Heart right ventricle (tissue), 16 donors: ENCODE data around the gene TSKU. TPM values are rescaled to one million over a fixed set of nuclear protein-coding genes. Genes with fewer than 3 reads are reported as not detected.

ENCODE experiments used
- ATAC-seq, 8 donors: fragments of 200-7000 bp; cut with Tn5 transposase; one replicate each; pipeline ENCODE4 v1.9.1; 2020; ENCODE audit warnings: mild to moderate bottlenecking in 8 of 8, moderate library complexity in 8 of 8, moderate number of reproducible peaks in 1 of 8
- DNase-seq, 2 donors: peaks; one replicate each; pipeline ENCODE4 v3.0.0-alpha.2; 2020
- H3K27ac ChIP-seq, 10 donors: fragments of 200-600 bp; sonication (generic) in 2 of 10; one replicate each; pipeline versions ENCODE4 v1.5.0 to v1.8.0; 2020 to 2022; ENCODE audit warnings: mild to moderate bottlenecking in 3 of 10
- H3K27me3 ChIP-seq, 7 donors: fragments of 200-600 bp; one replicate each; pipeline ENCODE4 v1.8.0; 2021 to 2022; ENCODE audit warnings: mild to moderate bottlenecking in 2 of 7
- H3K36me3 ChIP-seq, 9 donors: fragments of 200-600 bp; sonication (generic) in 1 of 9; one replicate each; pipeline versions ENCODE4 v1.5.0 to v1.8.0; 2020 to 2022; ENCODE audit warnings: mild to moderate bottlenecking in 2 of 9
- H3K4me1 ChIP-seq, 9 donors: fragments of 200-600 bp; sonication (generic) in 1 of 9; one replicate each; pipeline versions ENCODE4 v1.5.0 to v1.8.0; 2020 to 2022; ENCODE audit warnings: mild to moderate bottlenecking in 4 of 9
- H3K4me3 ChIP-seq, 10 donors: fragments of 200-600 bp; sonication (generic) in 2 of 10; one replicate each; pipeline versions ENCODE4 v1.5.0 to v1.8.0; 2020 to 2022; ENCODE audit warnings: mild to moderate bottlenecking in 7 of 10, moderate library complexity in 2 of 10
- H3K9me3 ChIP-seq, 11 donors: fragments of 200-600 bp in 10 of 11; sonication (generic) in 2 of 11; one replicate each; pipeline versions ENCODE4 v1.5.0 to v1.8.0; 2013 to 2022; ENCODE audit warnings: mild to moderate bottlenecking in 2 of 11, control low read depth in 1 of 11, moderate library complexity in 1 of 11
- WGBS, 2 donors: extraction: QIAGEN DNeasy Blood & Tissue Kit; methylation state at CpG; one replicate each; pipeline ENCODE4 v1.1.7; 2013; ENCODE audit warnings: inconsistent platforms in 1 of 2; 5-methylcytosine and 5-hydroxymethylcytosine counted together
- intact Hi-C, 10 donors: fragments of 100-400 bp; cut with DNase I; formaldehyde crosslinking; loops; one replicate each; pipeline versions ENCODE4 v1.11.1 to v1.14.2; 2022
- polyA plus RNA-seq, 2 donors: library from polyadenylated mRNA; stranded (reverse); fragments of 200-250 nt; gene quantifications; one replicate each; pipeline ENCODE4 v1.2.3, GENCODE V29; 2013
- total RNA-seq, 10 donors: library from RNA; stranded (reverse); fragmentation: NEBNext Ultra II Directional in 3 of 10; extraction: Animal tissue kit (Norgen Biotek cat#: 25700) in 3 of 10; gene quantifications; one replicate each; pipeline versions ENCODE4 v1.2.1 to v1.2.4, GENCODE V29; 2021 to 2023
- TF ChIP-seq, protein P1 (sequence below), 9 donors: fragments of 200-600 bp; sonication (generic) in 2 of 9; IDR thresholded peaks; one replicate each; pipeline versions ENCODE4 v1.5.0 to v1.8.0; 2021 to 2022; ENCODE audit warnings: antibody characterized with exemption in 9 of 9, mild to moderate bottlenecking in 5 of 9, moderate library complexity in 1 of 9
- donor health status: Arrhythmogenic right ventricular cardiomyopathy.
- donor health status: ischemic (EF 13 %, LVEDD 7.1; RV severe dilation, severe dysfunction).
- donor health status: healthy with polysubstance abuse.
- donor health status: DM: no; HTN: yes; CAD: no.
- donor health status: DM: no; HTN: no; CAD: no.
- donor health status: ischemic (EF 25% LVEDD 6.9; RV normal size, moderate dysfunction).
- donor health status: ischemic (EF 25% LVEDD 5.7; RV mildly dilated, moderate dysfunction).
- donor health status: healthy.
- donor health status: DM: yes; HTN: yes; CAD: no.
- donor health status: Ischemic cardiomyopathy.
- donor health status: ischemic (EF 35%, LVEDD 5.7; RV mildly dilated, moderate dysfunction).
- donor health status: nonischemic (EF 11% LVEDD 7.7; RV severe dilation, severe dysfunction).
- donor health status: DM: yes; HTN: yes; CAD: no.
- donor health status: PGD.
- donor health status: ischemic (EF 29% LVEDD 5.4; RV normal size, mild dysfunction).
- donor health status: nonischemic (EF 23%, LVEDD 6.1; RV moderate dilation, normal function).

The TSKU gene
- total and polyA plus RNA-seq, 12 donors, result 3.0 to 21.9 (median 6.8) TPM

DNA sequence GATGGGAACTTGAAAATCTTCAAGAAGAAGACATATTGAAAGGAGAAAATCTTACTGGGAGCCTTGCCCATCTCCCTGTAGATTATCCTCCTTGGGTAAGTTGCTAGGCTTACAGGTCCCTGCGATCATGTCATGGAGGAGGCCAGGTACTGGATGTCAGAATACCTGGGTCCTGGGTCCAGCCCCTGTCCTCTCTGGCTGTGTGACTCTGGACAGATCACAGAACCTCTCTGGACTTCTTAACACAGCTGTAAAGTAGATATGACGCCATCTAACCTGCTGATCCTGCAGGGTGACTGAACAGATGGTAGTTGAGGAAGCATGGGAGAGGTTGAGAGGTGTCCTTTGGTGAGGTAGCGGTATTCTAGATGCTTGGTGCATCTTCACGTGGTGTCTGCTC, 4.1 kb downstream of the TSKU start:
- Histone ChIP-seq H3K27me3 (peaks cover 0 to 39% (median 0%) of the 10 kb centered on the region in 7 donors), H3K4me3 (no peak overlapping the region), H3K9me3 (peaks cover 0 to 9% (median 0%) of the 10 kb centered on the region in 11 donors), H3K27ac (peak overlapping the region in 3 of 10 donors; percentile 19 to 94 (median 56)), H3K36me3 (no peaks in the 10 kb centered on the region), H3K4me1 (peaks cover 6 to 76% (median 43%) of the 10 kb centered on the region in 9 donors)
- intact Hi-C loops, result loop anchor here in 2 of 10 donors (5.0 kb wide), 2 partner anchors 35 to 40 kb away; no protein-coding TSS in a partner anchor
- TF ChIP-seq, protein P1, sequence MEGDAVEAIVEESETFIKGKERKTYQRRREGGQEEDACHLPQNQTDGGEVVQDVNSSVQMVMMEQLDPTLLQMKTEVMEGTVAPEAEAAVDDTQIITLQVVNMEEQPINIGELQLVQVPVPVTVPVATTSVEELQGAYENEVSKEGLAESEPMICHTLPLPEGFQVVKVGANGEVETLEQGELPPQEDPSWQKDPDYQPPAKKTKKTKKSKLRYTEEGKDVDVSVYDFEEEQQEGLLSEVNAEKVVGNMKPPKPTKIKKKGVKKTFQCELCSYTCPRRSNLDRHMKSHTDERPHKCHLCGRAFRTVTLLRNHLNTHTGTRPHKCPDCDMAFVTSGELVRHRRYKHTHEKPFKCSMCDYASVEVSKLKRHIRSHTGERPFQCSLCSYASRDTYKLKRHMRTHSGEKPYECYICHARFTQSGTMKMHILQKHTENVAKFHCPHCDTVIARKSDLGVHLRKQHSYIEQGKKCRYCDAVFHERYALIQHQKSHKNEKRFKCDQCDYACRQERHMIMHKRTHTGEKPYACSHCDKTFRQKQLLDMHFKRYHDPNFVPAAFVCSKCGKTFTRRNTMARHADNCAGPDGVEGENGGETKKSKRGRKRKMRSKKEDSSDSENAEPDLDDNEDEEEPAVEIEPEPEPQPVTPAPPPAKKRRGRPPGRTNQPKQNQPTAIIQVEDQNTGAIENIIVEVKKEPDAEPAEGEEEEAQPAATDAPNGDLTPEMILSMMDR (IDR thresholded peaks at IDR 0.05), result no peak
- ATAC-seq (no peak), DNase-seq (no peak)
- WGBS, 2 donors, result 94 to 98% methylated on average over 4 of the region's 4 CpGs

DNA sequence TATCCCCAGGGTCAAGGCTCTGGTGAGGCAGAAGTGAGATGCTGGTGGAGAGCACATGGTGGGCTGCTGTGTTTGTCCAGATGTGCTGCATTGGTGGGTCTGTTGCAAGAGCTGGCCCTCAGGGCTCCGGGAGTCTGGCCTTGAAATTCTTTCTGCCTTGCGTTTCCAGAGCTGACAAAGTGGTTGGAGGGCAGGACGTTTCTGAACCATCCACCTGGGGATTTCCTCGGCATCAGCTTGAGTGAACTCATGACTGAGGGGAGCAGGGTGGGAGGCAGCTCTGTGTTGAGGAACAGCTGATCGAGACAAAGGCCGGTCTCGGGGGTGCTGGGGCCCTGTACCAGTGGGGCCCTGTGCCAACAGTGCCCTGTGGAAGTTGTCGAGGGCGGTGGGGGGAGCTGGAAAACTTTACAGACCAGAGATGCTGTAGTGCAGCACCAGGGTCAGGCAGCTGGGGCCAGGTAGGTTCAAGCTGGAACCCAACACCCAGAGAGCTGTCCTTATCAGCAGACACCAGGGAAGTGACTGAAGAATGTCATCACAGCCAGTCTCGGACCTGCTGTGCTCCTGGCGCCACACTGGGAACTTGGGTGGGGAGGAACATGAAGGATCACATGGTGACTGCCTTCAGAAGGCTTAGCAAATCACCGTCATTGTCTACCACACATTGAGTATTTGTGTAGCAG, 4.9 kb downstream of the TSKU start:
- Histone ChIP-seq H3K4me1 (peaks cover 6 to 71% (median 46%) of the 10 kb centered on the region in 9 donors), H3K36me3 (no peaks in the 10 kb centered on the region), H3K9me3 (peaks cover 0 to 9% (median 0%) of the 10 kb centered on the region in 11 donors), H3K27me3 (peaks cover 0 to 32% (median 0%) of the 10 kb centered on the region in 7 donors), H3K27ac (peak overlapping the region in 5 of 10 donors; percentile 31 to 94 (median 43)), H3K4me3 (no peak overlapping the region)
- intact Hi-C loops, result loop anchor here in 2 of 10 donors (5.0 kb wide), 2 partner anchors 36 to 41 kb away; no protein-coding TSS in a partner anchor
- DNase-seq (no peak), ATAC-seq (peak in 2 of 8 donors; percentile 15 to 25)
- TF ChIP-seq, protein P1 (IDR thresholded peaks at IDR 0.05), result no peak
- WGBS, 2 donors, result 49 to 52% methylated on average over 12 of the region's 12 CpGs

DNA sequence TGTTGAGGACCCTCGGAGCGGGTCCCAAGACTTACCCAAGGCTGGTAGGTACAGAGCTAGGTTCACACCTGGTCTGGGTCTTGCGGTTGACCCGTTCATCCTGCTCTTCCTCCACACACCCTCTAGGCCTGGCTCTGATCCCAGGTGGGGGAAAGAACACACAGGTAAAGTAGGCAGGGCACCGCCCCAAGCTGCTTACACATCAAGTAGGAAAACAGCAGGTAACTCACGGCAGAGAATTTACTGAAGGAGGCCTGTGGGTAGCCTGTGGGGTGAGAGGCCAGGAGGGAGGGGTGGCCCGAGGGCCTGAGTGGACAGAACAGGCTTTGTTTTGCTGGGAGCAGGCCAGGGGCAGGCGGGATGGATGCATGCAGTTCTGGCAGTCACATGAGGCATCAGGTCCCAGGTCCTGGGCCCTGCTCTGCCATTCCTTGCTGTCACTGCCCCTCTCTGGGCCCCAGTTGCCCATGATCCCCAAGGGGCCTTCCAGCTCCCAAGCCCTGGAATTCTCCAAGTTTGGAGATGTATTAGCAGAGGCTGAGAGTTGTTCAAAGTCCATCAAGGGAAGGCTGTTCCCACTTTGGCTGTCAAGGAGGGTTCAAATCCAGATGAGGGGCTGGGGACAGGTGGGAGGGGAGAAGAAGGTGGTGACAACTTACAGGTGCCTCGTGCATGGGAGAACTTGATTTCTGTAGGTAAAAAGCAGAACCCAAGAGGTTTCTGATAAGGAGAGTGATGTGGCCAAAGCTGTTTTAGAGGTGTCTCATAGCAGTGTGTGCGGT, 5.7 kb downstream of the TSKU start:
- no peaks in the 10 kb centered on the region for H3K36me3 ChIP-seq
- ATAC-seq, result no peak
- DNase-seq, result no peak
- peaks cover 0 to 25% (median 0%) of the 10 kb centered on the region in 7 donors for H3K27me3 ChIP-seq
- peaks cover 9 to 73% (median 50%) of the 10 kb centered on the region in 9 donors for H3K4me1 ChIP-seq
- intact Hi-C loops, result loop anchor here in 2 of 10 donors (5.0 kb wide), 2 partner anchors 37 to 42 kb away; no protein-coding TSS in a partner anchor
- H3K27ac ChIP-seq, result peak overlapping the region in 4 of 10 donors; percentile 31 to 56 (median 42)
- H3K9me3 ChIP-seq, result peaks cover 0 to 9% (median 0%) of the 10 kb centered on the region in 11 donors
- H3K4me3 ChIP-seq, result no peak overlapping the region
- 76 to 78% methylated on average over 10 of the region's 10 CpGs for WGBS, 2 donors
- TF ChIP-seq, protein P1 (IDR thresholded peaks at IDR 0.05), result no peak

DNA sequence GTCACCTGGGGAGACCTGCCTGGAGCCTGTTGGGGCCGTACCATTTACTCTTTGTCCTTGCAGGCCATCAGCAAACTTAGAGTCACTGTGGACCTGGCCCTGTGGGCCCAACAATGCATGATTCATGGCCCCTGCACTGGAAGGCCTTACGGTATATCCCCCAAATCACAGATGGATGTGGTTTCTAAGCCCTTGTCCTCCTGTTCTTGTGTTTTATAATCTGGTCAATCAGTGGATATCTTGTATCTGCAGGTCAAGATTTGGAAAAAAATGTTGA, 6.2 kb downstream of the TSKU start:
- Histone ChIP-seq H3K36me3 (no peaks in the 10 kb centered on the region), H3K4me3 (no peak overlapping the region), H3K27ac (no peak overlapping the region), H3K27me3 (peaks cover 0 to 19% (median 0%) of the 10 kb centered on the region in 7 donors), H3K4me1 (peaks cover 11 to 72% (median 49%) of the 10 kb centered on the region in 9 donors), H3K9me3 (peaks cover 0 to 9% (median 0%) of the 10 kb centered on the region in 11 donors)
- DNase-seq (no peak), ATAC-seq (no peak)
- 89 to 91% methylated on average over 2 of the region's 2 CpGs for WGBS, 2 donors
- intact Hi-C loops, result loop anchor here in 2 of 10 donors (5.0 kb wide), 2 partner anchors 37 to 42 kb away; no protein-coding TSS in a partner anchor
- TF ChIP-seq, protein P1 (IDR thresholded peaks at IDR 0.05), result no peak
